Measurements from ENCODE around the gene CD247.

GRCh38 chr1:167567663-167568062 is 49.3 kb upstream of the CD247 start:
- TF ChIP-seq PTBP1 (IDR thresholded peaks at IDR 0.05; ENCODE audit: low read depth, low read length, poor library complexity, severe bottlenecking) (no peak), ZNF557 (CRISPR knock-in tag; IDR thresholded peaks at IDR 0.05) (no peak), CTCF (CRISPR knock-in tag; IDR thresholded peaks at IDR 0.05) (no peak), ELF1 (CRISPR knock-in tag; IDR thresholded peaks at IDR 0.05) (no peak), ZNF430 (CRISPR knock-in tag; IDR thresholded peaks at IDR 0.05) (no peak)
- TF ChIP-seq, protein P1, sequence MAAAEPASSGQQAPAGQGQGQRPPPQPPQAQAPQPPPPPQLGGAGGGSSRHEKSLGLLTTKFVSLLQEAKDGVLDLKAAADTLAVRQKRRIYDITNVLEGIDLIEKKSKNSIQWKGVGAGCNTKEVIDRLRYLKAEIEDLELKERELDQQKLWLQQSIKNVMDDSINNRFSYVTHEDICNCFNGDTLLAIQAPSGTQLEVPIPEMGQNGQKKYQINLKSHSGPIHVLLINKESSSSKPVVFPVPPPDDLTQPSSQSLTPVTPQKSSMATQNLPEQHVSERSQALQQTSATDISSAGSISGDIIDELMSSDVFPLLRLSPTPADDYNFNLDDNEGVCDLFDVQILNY (CRISPR knock-in tag; conservative IDR thresholded peaks at IDR 0.05): no peak
